ENCODE results near the gene RIC3.

The RIC3 gene

DNA sequence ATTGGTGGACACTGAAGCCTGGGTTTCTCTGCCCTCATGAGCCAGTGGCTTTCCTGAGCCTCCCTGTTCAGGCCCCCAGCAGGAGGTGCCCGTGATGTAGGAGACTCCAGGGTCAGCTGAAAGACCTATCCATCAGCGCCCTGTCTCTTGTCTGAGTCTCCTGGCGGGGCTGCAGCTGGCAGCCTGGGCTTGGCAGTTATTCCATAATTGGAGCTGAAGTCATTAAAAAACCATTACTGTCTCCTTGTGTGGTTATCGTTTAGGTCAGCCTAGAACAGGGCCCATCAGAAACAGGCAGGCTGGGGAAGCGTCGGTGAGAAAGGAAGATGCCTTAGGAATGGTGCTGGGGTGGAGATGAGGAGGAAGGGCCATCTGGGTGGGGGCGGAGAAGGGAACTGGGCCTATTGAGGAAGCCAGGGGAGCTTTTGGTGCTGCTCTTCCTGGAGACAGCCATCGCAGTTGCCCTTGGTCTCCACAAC lies 82.8 kb downstream of the RIC3 start:
- no peak for DNase-seq

DNA sequence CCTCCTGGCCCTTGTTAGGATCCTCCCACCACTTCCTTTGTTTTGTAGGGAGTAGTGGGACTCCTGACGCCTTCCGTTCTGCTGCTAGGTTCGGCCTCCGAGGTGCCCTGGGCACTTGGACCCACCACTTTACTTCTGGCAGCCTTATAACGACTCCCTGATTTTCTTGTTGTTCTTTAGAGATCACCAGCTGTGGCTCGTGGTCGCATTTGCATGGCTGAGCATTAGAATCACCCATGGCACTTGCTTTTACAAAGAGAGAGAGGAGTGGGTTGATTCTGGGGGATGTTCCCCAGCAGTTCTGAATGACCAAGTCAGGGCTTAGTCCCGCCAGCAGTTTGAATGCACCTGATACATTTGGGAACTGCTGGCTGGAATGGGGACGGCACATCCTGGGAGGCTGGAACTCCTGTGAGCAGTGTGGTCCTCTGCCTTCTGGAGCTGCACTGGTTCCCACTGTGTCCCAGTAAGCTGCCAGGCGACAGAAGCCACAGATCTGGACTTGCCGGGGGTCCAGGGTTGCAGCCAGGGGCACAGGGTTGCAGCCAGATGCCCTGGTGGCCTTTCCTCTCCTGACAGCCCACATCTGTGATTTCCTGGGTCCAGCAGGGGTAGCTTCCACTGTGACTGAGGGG lies 83.7 kb downstream of the RIC3 start:
- DNase-seq, result no peak

DNA sequence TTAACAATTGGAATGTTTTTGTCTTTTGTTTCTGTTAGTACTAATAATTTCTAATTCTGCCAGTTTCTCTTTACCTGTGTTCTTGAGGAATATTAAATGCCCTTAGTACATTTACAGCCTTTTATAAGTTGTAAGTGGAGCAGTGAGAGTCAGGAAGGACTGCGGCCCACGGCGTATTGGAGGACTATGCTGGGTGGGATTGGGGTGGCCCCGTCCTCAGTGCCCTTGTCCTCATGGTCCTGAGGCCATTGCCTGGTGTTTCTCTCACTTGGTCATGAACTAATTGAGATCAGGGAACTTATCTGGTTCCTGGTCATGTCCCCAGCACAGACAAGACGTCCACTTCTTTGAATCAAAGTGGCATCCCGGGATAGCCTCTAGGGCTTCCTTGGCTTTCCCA lies 84.5 kb downstream of the RIC3 start:
- DNase-seq, result no peak

DNA sequence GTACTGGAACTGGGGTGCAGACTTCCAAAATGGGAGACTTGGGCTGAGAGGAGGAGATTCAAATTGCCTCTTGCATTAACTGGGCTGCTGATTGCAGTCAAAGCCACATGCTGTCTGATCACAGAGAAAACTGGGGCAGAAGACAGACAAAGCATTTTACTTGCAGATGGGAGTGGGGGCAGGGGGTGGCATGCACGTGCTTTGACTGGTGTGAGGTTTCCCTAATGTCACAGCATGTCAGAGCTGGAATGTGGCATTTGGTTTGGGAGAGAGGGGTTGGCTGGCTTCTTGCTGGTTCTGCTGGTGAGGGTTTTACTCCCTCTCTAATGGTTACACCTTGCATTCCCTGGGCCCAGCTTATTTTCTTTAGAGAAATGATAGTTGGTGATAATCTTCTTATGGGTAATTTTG lies 84.9 kb downstream of the RIC3 start:
- DNase-seq, result no peak

DNA sequence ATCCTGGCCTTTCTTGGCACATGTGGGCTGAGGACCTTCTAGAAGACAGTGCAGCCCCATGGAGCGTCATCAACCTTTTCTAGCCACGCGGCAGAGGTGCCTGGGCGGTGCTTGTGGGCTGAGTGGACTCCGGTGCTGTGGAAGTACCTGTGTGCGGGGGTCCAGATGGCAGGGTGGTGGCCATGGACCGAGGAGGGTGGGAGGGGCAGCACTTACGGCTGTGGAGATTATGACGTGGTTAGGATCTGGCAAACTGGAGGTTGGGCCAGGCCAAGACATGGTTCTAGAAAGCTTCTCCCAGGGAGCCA lies 85.8 kb downstream of the RIC3 start:
- no peak for DNase-seq

DNA sequence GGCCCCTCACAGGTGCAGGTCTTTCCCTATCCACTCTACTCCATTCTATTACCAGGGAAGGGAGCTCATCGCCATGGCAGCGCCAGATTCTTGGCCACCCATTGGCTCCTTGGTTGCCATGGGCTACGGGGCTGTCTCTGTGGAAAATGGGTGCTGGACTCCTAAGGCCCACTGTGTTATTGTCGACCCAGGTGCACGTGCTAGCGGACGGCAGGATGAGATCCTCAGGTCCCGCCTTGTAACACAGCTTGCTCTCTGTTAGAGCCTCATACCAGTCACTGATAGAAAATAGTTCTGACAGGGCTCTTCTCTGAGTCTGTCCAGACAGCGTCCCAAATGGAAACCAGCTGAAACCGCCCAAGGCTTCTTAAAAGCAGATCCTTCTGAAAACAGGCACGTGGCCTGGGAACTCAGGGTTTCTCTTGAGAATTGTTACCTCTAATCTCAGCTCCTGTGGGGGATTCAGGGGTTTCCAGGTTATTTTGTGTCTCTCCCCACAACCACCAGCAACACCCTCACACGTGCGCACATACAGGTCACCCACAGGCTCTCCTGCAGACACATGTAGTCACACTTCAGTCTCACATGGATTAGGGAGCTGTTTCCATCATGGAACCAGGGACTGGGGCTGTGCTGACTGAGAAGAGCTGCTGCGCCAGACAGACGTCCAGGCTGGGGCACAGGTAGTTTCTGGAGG lies 86.3 kb downstream of the RIC3 start:
- DNase-seq, result no peak

DNA sequence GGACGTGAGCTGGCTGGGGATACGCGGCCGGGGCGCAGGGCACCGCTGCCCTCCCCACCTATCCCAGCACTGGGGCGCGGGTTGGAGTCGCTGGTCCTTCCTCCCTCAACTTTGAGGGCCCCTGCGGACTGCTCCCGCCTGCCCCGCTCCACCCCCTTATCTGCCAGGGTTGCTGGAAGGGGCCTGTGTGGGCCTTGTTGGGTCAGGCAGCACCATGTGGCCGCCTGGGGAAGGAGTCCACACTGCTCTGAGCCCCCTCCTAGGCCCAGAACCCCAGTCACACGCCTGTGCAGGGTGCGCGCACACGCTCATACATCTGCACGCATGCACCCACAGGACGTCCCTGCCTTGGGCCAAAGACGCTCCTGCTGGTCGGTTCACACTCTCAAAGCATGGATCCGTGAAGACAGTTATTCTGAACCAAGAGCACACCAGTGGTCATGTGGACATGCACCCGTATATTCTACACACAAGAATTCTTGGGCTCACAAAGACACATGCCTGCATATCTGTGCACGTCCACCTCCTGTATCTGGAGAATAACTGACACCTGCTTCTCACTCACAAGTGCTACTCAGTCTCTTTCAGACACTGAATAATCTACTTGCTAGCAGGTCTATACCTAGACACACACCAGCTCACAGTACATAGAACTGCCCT lies 87.1 kb downstream of the RIC3 start:
- DNase-seq, result no peak

DNA sequence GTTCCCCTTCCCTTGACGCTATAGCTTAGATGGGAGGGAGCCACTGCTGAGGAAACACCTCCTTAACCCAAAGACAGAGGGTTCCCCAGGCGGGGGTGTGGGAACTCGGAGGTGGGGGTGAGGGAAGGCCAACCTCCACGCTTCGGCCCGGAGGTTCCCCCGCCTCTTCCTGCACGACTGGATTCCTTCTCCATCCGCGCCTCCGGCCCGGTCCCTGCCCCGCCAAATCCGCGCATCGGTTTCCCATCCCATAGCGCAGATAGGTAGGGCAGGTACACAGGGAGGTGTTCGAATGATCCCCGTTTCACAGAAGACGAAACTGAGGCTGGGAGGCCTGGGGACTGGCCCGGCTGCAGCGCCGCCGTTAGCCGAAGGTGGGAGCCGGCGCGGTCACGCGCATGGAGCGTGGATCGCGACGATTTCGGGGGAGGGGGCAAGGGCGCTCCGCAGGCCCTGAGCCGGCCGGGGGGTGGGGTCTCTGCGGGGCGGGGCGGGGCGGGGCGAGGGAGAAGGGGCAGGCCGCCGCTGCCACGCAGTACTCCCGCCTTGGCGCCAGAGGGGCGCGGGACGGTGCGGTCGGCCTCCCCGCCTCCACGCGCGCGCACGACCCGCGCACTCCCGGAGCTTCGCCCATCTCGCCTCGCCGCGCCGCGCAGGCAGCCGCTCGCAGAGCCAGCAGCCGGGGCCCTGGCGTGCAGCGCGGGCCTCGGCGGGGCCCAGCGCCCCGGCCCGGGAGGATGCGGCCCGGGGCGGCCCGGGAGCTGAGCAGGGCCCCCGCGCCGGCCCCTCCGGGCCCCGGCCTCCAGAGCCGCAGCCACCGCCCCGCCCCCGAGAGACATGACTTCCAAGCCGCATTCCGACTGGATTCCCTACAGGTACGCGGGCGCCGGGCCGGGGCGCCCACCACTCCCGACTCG lies 87.9 kb downstream of the RIC3 start, which contains the start of gene TUB:
TSS of gene TUB (plus strand) at position 538 of the 917 bp plus-strand sequence. CDS start at position 838, 300 bp downstream.
- DNase-seq, result no peak

DNA sequence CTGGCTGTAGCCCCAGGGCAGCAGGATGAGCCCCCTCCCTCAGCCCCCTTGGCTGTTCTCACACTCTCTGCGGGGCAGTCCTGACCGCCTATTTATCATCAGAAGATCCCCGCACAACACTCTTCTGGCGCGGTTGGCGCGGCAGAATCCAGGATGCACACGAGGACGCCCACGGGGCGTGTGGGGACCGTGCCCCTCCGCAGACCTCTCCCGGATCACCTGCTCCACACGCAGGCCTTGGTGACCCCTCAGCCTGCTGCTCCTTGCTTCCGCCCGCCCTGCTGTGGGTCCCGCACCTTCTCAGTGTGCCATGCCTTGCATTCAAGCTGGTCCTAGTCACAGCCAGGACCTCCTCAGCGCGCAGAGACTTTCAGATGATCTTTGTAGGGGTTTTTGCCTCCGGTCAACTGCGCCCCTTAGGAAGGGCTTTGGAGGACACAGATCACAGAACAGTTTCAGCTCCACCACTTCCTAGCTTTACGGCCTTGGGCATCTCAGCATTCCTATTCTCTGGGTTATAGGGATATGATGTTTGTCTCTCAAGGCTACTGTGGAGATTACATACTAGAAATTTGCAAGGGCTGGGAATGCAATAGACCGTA lies 88.7 kb downstream of the RIC3 start:
- no peak for DNase-seq

DNA sequence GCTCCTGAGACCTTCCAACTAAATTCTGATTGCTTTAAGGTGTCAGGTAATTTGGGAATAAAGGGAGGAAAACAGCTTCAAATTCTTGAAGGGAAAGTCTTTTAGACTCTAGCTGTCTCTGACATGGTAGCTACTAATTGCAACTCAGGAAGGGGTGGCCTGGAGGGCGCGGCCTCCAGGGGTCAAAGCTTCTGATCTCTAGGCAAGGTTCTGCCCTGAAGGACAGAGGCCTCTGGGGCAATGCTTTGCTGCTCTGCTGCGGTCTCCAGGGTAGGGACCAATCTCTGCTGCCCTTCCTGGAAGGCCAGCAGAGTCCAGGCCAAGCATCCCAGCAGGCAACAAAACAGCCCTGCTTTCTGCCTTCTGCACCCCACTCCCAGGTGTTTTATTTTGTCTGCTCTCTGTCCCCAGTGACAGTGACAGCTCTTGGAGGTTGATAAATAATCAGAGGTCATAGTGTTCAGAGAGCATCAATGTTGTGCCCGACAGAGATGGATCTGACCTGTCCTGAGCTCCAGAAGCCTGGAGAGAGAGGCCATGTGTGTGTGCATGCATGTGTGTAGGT lies 89.6 kb downstream of the RIC3 start:
- DNase-seq, result no peak

DNA sequence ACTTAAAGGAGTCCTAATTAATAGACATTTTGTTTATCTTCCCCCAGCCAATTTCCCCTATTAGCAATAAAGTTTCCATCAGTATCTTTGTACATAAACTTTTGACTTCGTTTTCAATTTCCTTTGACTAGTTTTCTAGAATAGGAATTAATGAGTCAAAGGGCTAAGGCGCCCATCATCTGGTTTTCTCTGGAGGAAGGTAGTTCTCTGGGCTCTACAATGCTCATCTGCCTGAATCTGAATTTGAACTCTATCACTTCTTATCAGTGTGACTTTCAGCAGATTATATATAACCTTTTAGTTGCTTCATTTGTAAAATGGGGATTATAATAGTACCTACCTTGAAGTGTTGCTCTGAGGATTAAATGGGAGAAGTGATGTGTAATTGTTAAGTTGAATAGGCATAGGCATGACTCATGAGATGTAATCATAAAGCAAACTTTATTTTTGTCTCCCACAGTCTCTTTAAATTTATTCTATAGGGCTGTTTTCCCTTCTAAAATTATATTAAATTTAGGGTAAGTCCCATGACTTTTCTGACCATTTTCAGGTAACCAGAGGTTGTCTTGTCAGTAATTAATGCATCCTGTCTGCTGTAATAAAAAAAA lies 93.6 kb downstream of the RIC3 start:
- DNase-seq, result no peak

DNA sequence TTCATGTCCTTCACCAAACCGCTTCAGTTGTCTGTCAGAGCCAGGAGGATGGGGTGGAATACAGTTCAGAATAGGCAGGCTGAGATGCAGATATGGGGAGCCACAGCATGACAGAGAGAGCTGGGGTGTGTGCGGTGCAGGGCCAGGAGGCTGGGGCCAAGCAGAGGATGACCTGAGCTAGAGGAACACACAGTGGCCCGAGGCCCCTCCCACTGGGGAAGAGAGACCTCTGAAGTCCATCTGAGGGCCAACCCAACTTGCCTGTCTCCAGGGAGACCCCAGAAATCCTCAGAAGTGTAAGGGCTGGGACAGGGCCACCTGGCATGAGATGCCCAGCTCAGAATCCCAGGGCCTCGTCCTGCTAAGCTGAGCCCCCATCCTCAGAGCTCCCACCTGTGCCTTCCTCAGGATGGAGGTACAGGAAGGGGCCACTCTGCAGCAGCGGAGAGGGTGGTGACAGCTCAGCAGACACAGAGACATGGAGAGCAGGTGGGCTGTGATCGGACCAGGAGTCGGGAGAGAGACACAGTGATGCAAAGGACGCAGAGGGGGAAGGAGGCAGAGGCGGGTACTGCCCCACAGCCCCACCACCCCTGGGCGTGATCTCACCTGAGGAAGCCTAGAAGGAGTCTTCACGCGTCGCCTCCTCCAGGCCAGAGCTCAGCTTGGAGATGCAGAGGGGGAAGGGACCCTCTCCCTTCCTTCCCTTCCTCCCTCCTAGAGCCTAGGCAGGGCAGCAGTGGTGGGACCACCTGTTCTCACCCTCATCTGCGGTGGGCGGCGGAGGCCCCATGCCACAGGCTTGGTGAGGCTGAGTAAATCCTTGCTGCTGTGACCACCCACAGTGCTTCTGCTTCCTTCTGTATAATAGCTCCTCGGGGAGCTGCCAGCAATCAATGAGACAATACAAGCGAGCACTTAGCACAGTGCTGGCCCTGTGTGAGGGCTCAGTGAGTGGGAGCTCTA lies 96.9 kb downstream of the RIC3 start:
- DNase-seq, result no peak

DNA sequence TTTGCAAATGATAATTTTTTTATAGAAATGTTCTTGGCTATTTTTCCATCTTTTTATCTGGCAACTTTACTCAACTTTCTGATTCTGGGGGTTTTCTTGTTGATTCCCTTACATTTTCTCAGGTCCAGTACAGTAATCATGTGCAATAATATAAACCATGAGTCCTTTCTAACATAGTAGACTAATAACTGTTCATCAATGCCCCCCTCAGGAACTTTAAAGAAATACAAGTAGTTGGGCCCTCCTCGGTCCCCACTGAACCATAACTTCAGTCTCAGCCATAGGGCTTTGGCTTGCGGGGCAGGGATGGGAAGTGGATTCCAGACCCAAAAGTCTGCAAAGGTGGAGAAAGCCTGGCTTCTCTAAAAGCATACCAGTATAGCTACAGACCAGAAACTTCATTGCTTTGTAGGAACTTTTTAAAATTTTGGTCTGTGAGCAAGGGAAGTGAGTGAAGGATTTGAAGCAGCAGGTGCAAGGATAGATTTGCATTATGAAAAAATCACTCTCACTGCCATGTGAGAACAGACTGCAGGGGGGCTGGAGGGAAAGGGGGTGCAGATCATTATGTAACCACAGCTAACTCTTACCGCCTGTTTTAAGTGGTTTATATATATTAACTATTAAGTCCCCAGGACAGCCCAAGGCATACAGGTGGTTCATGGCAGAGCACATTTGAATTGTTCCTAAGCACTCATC lies 98.3 kb downstream of the RIC3 start:
- no peak for DNase-seq

DNA sequence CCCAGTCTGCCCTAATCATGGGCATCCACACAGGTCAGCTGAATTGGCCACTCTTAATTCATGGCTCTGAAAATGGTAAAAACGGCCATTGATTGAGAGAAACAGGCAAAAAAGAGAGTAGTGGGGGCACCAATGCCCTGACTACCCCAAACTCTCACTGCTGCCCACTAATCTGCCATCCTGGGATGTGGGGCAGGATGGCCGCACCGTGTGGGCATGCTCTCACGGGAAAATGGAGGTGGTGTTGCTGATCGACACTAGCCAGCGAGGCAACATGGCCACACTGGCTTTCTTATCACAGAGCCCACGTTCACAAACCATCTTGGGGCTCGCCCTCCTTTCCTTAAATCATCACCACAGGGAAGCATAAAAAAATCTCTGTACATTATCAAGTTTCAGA lies 99.1 kb downstream of the RIC3 start:
- DNase-seq, result no peak

DNA sequence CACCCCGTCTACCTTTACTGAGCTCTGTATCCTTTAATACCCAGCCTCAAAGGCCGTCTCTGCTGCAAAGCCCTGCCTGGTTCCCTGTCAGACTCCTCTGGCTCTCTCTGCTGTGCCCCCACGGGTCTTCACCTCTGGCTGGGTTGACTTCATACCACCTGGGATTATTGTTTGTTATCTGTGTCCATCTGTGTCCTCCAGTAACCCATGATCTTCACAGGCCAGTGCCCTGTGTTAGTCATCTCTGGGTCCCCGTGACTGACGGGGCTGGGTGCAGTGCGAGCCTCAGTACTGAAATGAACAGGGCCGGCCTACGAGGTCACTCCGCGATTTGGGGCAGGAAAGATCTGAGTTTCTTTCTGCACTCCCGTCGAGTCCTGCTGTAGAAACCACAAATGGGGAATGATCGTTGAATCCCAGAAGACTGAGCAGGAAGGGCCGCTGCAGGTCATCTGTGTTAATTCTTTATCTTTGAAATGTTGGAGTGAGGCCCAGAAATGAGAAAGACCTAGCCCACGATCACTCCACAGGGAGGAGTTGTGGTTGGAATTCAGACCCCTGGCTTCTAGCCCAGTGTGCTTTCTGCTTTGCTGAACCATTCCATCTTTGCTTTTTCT lies 100.1 kb downstream of the RIC3 start:
- no peak for DNase-seq

DNA sequence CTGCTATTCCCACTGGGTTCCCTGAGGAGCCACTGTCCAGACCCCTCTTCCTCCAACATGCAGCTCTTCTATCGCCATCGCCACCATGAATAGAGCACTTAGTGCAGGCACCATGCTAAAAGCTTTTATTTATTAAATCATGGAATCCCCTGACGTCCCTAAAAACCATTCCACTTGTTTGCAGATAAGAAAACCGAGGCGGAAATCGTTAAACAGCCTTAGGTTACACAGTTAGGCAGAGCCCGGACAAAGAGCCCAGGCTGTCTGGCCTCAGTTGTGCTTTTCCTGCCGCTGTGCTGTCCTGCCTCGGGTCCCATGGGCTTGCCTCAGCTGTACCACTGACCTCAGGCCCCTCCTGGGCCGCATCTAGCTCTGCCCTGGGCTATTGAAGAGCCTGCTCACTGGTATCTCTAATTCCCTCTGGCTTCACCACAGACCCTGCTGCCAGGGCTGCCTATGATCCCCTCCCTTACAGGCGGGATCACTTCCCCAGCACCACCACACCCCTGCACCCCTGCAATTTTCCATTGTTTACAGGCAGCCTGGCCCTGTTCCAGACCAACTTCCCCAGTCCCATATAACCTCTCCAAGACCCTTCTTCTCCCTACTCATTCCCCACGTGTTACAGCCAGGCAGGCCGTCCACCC lies 100.8 kb downstream of the RIC3 start:
- no peak for DNase-seq

DNA sequence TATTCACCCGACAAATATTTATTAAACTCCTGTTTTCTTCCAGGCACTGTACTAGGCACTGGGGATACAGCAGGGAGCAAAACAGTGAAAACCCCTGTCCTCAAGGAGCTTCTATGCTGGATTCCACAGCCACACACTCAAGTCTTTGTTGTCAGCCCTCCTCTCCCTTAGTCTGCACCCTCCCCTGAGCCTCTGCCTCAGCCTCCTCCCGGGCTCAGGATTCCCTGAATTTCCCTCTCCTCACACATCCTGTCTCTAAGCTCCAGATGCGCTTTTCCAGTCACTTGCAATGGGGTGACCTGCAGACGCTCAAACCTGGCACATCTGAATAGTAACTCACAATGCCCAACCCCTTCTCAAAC lies 101.3 kb downstream of the RIC3 start:
- no peak for DNase-seq

DNA sequence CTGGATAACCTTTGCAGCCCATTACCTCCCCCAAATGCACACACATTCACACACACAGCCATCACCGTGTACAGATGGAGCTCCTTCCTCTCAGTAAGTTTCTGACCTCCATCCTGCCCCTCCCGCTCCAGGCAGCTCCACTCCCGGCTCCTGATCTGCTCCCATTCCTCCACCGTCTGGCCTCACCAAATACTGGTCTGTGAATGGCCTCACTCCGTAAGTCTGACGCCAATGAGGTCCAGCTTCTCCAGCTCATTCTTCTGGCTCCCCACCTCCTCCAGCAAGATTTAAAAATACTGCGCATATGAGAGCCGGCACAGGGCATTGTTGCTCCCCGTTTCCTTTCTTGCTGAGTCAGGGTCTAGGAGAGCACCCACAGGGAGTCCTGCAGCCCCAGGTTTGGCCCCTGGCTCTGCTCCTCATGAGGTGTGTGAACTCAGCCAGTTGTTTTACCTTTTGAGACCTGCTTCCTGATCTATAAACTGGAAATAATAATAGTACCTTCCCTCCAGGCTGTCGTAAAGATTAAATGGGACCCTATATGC lies 101.8 kb downstream of the RIC3 start:
- DNase-seq, result no peak

Data from CD4-positive, alpha-beta T cell treated with Interferon gamma for 1 hour (primary cell).